D341Med (cell line): ENCODE data around the gene FCN3.

ENCODE experiments used
- DNase-seq: peaks from one replicate; pipeline ENCODE4 v3.0.0; 2012; ENCODE audit warnings: low spot score

Gene FCN3

DNA sequence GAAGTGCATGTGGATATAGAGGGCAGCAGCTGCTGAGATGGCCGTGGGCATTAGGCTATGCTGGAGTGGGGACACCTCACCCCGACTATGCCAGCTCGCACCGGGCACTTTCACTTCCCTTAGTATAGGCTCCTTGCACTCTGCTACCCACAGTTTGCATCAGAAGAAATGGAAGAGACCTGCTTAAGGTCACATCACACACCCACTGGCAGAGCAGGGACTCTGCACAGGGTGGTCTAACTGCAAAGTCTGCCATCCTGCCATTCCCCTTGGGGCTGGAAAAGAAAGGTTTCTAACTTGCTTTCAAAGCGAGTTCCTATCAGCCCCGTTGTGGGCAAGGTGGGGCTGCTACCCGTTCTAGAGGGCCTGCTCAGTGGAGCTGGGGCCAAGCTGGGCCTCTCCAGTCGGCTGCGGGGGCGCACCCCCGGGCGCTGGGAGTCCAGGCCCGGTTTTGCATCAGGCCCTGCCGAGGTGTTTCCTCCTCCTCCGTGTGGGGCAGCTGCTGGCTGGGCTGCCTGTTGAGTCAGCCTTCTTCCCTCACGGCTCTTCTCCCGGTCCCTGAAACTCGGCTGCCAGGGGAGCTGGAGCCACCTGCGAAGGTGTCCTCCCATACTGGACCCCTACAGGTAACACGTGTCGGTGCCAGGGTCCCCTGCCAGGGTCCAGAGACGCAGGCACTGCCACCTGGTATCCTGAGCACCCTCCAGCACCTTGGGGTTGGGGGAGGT, 32.9 kb downstream of the FCN3 start, which contains the start of gene SYTL1:
SYTL1 (plus strand) TSS at position 498 of the 728 bp plus-strand sequence. CDS start 3,313 bp downstream, outside the sequence.
- peak; percentile 56 for DNase-seq

DNA sequence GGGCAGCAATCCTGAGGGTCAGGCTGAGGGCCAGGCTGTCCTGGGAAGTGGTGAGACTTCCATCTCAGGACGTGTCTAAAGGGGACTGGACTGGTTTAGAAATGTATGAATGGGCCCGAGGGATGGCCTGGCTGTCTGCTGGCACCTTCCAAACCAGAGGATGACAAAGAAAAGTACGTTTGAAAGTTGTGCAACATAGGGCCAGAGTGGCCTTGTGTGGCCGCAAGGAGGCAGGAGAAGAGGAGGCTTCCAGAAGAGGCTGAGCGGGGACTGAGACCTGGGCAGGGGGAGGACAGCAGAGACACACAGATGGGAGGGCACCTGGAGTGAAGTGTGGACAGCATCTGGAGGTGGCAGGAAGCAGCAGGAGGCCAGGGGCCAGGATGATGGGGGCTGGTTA, 35.4 kb downstream of the FCN3 start:
- DNase-seq: no peak

GRCh38 chr1:27338751-27339150, 35.9 kb downstream of the FCN3 start:
- no peak for DNase-seq

- no peak for DNase-seq
These were observed 37.9 kb downstream of the FCN3 start for GRCh38 chr1:27336756-27337155.

- no peak for DNase-seq
These were observed 38.9 kb downstream of the FCN3 start for GRCh38 chr1:27335506-27336422.

DNA sequence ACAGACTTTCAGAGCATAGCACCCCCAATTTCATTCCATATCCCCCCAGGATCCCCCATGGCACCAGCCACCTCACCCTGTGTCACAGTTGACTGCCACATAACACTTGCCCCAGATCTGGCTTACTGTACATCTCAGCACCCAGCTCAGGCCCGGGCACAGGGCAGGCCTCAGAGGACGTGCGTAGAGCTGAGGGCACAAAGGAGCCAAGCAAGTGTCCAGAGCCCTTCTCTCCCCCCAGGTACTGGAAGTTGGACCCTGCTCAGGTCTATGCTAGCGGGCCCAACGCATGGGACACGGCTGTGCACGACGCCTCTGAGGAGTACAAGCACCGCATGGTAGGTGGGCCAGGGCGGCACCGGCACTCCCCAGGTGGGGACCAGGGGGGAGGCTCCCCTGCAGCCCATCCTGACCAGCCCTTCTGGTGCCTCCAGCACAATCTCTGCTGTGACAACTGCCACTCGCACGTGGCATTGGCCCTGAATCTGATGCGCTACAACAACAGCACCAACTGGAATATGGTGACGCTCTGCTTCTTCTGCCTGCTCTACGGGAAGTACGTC, 40.8 kb downstream of the FCN3 start:
- no peak for DNase-seq

DNA sequence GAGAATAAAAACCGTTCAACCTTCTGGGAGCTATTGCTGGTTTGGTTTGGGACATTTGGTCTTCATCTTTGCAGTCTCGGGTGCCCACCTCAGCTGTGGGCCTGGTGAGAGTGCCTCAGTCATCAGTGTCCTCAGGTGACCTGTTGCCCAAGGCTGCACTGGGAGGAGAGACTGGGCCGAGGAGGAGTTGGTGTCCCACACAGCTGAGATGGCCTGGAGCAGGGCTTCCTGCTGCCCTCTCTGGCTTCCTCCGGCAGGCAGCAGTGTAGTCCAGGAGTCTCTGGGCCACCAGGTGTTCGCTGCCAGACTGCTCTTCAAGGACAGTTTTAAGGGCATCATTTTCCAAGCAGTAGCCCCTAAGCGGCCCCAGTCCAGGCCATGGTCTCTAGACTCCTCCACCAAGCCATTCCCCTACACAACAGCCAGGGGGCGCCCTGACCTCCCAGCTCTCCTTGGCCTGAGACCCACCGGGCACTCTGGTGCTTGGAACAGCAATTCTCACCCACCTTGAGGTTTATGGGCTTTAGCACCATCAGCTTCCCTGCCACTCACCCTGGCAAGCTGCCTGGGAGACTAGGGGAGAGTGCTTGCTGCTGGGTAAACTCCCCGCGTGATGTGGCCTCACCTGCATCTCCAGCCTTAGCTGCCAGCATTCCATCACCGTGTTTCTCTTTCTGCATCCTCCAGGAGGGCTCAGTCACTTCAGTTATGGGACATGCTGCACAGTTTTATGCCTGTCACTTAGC, 41.9 kb downstream of the FCN3 start:
- peak; percentile 77 for DNase-seq

- no peak for DNase-seq
These were observed 42.7 kb downstream of the FCN3 start for GRCh38 chr1:27331922-27332321.

GRCh38 chr1:27331426-27331825, 43.2 kb downstream of the FCN3 start:
- DNase-seq: no peak

DNA sequence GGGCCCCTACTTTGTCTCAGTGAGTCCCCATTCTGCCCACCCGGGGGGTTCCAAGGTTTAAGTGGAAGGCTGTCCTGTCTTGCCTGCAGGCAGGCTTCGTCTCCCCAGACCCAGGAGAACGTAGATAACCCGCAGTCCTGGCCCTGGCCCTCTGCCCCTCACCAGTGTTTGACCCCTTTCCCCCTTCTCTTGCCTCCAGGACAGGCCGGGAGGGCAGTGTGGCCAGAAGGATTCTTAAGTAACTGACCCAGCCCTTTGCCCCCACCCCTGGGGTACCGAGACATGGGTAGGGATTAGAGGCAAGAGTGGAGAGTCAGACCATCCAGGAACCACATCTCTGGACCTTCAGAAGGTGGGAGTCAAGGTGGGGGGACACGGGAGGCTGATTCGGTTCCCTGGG, 43.8 kb downstream of the FCN3 start:
- DNase-seq: no peak

- DNase-seq: no peak
These were observed 46.7 kb downstream of the FCN3 start for GRCh38 chr1:27327964-27328363.

GRCh38 chr1:27325286-27325685, 49.3 kb downstream of the FCN3 start:
- no peak for DNase-seq

GRCh38 chr1:27322569-27323240, 51.9 kb downstream of the FCN3 start:
- DNase-seq: no peak

DNA sequence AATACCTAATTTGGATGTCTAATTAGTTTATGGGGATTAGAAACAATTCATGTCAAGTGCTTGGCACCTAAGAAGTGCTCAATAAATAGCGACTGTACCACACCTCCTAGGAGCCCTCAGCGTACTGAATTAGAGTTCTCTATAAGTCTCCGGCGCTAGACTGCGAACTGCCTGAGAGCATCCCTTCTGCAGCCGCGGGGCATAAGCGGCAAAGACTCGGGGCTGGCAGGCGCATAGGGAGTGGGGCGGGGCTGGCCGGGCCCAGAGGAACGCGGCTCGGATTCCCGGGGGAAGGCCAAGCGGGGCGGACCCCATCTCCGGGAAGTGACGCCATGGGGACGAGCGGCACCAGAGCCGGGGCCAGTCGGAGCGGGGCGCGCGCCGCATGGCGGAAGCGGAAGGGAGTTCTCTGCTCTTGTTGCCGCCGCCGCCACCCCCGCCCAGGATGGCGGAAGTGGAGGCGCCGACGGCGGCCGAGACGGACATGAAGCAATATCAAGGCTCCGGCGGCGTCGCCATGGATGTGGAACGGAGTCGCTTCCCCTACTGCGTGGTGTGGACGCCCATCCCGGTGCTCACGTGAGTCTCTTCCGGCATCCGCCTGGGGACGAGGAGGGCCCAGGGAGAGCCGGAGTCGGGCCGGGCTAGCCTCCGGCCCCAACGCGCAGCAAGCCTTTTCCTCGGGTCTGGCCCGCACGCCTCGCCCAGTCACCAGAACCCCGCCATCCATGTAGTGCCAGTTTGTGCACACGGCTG, 52.6 kb downstream of the FCN3 start, which contains the start of gene TMEM222:
TMEM222 (plus strand) TSS at position 351 of the 756 bp plus-strand sequence; CDS start at position 386, 35 bp downstream.
- peak; percentile 97 for DNase-seq
